ENCODE data around the gene TIAM1.

- TF ChIP-seq CTCF (IDR thresholded peaks at IDR 0.05): no peak
- no peak for TF ChIP-seq POLR2A (IDR thresholded peaks at IDR 0.05)
- no peak for TF ChIP-seq EP300 (IDR thresholded peaks at IDR 0.05)
Measured at GRCh38 chr21:31295676-31296075, 48.4 kb downstream of the TIAM1 start.
